ENCODE results near the gene MYD88. TPM values are rescaled to one million over a fixed set of nuclear protein-coding genes. Genes with fewer than 3 reads are reported as not detected.

Gene MYD88
- total RNA-seq, 1 experiment from 2014 or later, result 11.9 TPM

- no peak for DNase-seq (ENCODE audit: low spot score)
Measured at GRCh38 chr3:38111696-38112377, 26.6 kb upstream of the MYD88 start.

- DNase-seq (ENCODE audit: low spot score), result no peak
Measured at GRCh38 chr3:38112378-38112761, 26.1 kb upstream of the MYD88 start.

- no peak for DNase-seq (ENCODE audit: low spot score)
Measured at GRCh38 chr3:38114052-38114874, 24.2 kb upstream of the MYD88 start.

GRCh38 chr3:38114875-38115644 lies 23.4 kb upstream of the MYD88 start:
- DNase-seq (ENCODE audit: low spot score), result no peak

- DNase-seq (ENCODE audit: low spot score), result no peak
Measured at GRCh38 chr3:38115645-38116427, 22.6 kb upstream of the MYD88 start.

GRCh38 chr3:38116471-38117162 lies 21.8 kb upstream of the MYD88 start:
- peak; percentile 8 for DNase-seq (ENCODE audit: low spot score)

GRCh38 chr3:38117163-38117716 lies 21.2 kb upstream of the MYD88 start:
- peak; percentile 44 for DNase-seq (ENCODE audit: low spot score)

- peak; percentile 65 for DNase-seq (ENCODE audit: low spot score)
Measured at GRCh38 chr3:38117748-38118420, 20.6 kb upstream of the MYD88 start.

- no peak for DNase-seq (ENCODE audit: low spot score)
Measured at GRCh38 chr3:38118421-38119247, 19.8 kb upstream of the MYD88 start.

- DNase-seq (ENCODE audit: low spot score), result no peak
Measured at GRCh38 chr3:38119248-38119544, 19.3 kb upstream of the MYD88 start.

GRCh38 chr3:38119821-38120692 lies 18.4 kb upstream of the MYD88 start:
- no peak for DNase-seq (ENCODE audit: low spot score)

- no peak for DNase-seq (ENCODE audit: low spot score)
Measured at GRCh38 chr3:38120693-38121450, 17.6 kb upstream of the MYD88 start.

GRCh38 chr3:38121451-38121831 lies 17.0 kb upstream of the MYD88 start:
- DNase-seq (ENCODE audit: low spot score), result no peak

- DNase-seq (ENCODE audit: low spot score), result no peak
Measured at GRCh38 chr3:38121832-38122461, 16.5 kb upstream of the MYD88 start.

- no peak for DNase-seq (ENCODE audit: low spot score)
Measured at GRCh38 chr3:38122712-38123290, 15.7 kb upstream of the MYD88 start.

GRCh38 chr3:38124324-38125122 lies 13.9 kb upstream of the MYD88 start:
- DNase-seq (ENCODE audit: low spot score), result no peak
